Measurements from ENCODE around the gene NPHP1.

- TF ChIP-seq EZH2 (IDR thresholded peaks at IDR 0.05; ENCODE audit: borderline replicate concordance, insufficient read depth, low read depth, low read length, poor library complexity, severe bottlenecking) (no peak), CTCF (IDR thresholded peaks at IDR 0.05) (no peak)
Measured at GRCh38 chr2:110120171-110121051, 84.4 kb downstream of the NPHP1 start.
